Thoracic aorta (tissue), 2 donors: ENCODE measurements around the gene MKNK1. TPM values are rescaled to one million over a fixed set of nuclear protein-coding genes. Genes with fewer than 3 reads are reported as not detected.

Experiments
- ATAC-seq: fragments of 150-250 bp; one replicate; pipeline ENCODE4 v1.8.0; 2017; ENCODE audit warnings: low read depth; ENCODE audit not compliant: insufficient number of reproducible peaks, low FRiP score
- DNase-seq: peaks from one replicate; pipeline ENCODE4 v3.0.0-alpha.2; 2020; ENCODE audit warnings: low spot score
- H3K27ac ChIP-seq, 2 donors: fragments of 200-600 bp; sonication (generic); 1 replicate in 1 of 2; 2 replicates in 1 of 2; pipeline ENCODE4 v1.5.1; 2016; ENCODE audit warnings: mild to moderate bottlenecking in 2 of 2, moderate library complexity in 2 of 2
- H3K27me3 ChIP-seq: fragments of 200-600 bp; sonication (generic); replicated peaks from 2 replicates; pipeline ENCODE4 v1.6.0; 2016; ENCODE audit warnings: mild to moderate bottlenecking; ENCODE audit not compliant: insufficient read depth
- H3K36me3 ChIP-seq: fragments of 200-600 bp; sonication (generic); one replicate; pipeline ENCODE4 v1.5.1; 2016
- H3K4me1 ChIP-seq, 2 donors: fragments of 200-600 bp; sonication (generic); 1 replicate in 1 of 2; 2 replicates in 1 of 2; pipeline versions ENCODE4 v1.5.1 to v1.6.0; 2016; ENCODE audit warnings: low read depth in 2 of 2, mild to moderate bottlenecking in 1 of 2; ENCODE audit not compliant: control insufficient read depth in 1 of 2
- H3K4me3 ChIP-seq: fragments of 200-600 bp; sonication (generic); 2 replicates; pipeline ENCODE4 v1.5.1; 2016; ENCODE audit warnings: mild to moderate bottlenecking
- H3K9me3 ChIP-seq: fragments of 200-600 bp; sonication (generic); 2 replicates; pipeline ENCODE4 v1.5.1; 2016
- total RNA-seq, 2 donors: library from RNA; depleted of rRNA; stranded (reverse); fragments of >200 nt; gene quantifications; one replicate each; pipeline versions ENCODE4 v1.1.0 to v1.2.3, GENCODE V29; 2016
- TF ChIP-seq, protein P1 (sequence below): fragments of 200-600 bp; sonication (generic); IDR thresholded peaks from one replicate; pipeline ENCODE4 v1.5.1; 2019; ENCODE audit warnings: antibody characterized with exemption

MKNK1 gene
- total RNA-seq, 2 donors from 2014 or later: 95.9 to 118 TPM

DNA sequence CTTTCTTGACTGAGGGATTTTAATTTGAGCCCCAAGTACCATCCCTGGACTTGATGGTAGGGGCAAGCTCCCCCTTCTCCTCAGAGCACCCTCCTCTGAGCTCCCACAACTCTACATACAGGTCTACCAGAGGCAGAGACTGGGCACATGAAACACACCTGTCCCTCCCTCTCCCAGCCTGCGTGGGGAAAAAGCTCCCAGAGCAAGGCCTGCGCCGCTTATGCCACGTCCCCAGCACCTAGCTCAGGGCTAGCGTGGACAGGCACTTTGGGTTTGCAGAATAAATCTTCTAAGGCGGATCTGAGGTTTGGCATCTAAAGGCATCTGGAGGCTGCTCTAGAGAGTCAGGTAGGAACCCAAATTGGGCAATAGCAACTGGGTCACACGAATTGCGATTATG, 45.1 kb downstream of the MKNK1 start:
- H3K27ac ChIP-seq: no peak overlapping the region
- H3K27me3 ChIP-seq: no peaks in the 10 kb centered on the region
- DNase-seq: no peak
- H3K4me1 ChIP-seq: no peaks in the 10 kb centered on the region
- TF ChIP-seq, protein P1, sequence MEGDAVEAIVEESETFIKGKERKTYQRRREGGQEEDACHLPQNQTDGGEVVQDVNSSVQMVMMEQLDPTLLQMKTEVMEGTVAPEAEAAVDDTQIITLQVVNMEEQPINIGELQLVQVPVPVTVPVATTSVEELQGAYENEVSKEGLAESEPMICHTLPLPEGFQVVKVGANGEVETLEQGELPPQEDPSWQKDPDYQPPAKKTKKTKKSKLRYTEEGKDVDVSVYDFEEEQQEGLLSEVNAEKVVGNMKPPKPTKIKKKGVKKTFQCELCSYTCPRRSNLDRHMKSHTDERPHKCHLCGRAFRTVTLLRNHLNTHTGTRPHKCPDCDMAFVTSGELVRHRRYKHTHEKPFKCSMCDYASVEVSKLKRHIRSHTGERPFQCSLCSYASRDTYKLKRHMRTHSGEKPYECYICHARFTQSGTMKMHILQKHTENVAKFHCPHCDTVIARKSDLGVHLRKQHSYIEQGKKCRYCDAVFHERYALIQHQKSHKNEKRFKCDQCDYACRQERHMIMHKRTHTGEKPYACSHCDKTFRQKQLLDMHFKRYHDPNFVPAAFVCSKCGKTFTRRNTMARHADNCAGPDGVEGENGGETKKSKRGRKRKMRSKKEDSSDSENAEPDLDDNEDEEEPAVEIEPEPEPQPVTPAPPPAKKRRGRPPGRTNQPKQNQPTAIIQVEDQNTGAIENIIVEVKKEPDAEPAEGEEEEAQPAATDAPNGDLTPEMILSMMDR: no peak
- ATAC-seq: no peak
- no peaks in the 10 kb centered on the region for H3K9me3 ChIP-seq
- H3K4me3 ChIP-seq: no peak overlapping the region
- H3K36me3 ChIP-seq: peaks cover 46% of the 10 kb centered on the region

DNA sequence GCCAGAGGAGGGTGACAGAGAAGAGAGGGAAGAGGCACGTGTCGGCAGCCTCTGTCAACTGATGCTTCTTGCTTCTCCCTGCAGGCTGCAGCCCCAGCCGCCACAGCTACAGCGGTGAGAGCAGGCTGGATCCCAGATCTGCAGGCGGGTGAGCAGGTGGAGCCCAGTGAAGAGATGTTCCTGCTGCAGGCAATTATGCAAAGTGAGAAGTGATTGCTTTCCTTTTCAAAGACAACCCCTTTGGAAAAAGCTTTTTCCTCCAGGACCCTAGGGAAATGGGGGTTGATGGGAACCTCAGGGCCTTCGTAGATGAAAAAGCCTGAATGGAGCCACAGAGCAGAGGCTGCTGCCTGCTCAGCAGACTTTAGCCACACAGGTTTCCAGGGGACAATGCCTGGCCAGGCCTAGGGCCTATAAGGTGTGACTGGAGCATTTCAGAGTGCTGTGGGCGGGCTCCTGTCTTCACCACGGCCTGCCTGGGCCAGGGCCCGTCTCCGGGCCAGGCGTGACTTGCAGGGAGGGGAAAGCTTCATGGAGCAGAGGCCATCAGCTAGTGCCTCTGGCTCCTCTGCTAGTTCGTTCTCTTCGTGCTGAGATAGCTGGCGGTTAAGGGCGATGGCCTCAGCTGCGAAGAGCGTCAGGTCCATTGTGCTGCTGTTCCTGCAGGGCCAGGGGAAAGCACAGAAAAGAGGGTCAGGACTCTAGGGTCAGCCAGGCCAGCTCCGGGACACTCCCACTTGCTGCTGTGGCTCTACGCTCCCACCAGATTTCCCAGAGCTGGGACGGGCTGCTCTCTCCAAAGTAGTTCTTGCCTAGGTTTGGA, 45.7 kb downstream of the MKNK1 start:
- no peak overlapping the region for H3K4me3 ChIP-seq
- H3K27me3 ChIP-seq: no peaks in the 10 kb centered on the region
- DNase-seq (no peak), ATAC-seq (no peak)
- H3K36me3 ChIP-seq: peaks cover 43% of the 10 kb centered on the region
- TF ChIP-seq, protein P1: no peak
- no peaks in the 10 kb centered on the region for H3K4me1 ChIP-seq
- no peaks in the 10 kb centered on the region for H3K9me3 ChIP-seq
- H3K27ac ChIP-seq: no peak overlapping the region

DNA sequence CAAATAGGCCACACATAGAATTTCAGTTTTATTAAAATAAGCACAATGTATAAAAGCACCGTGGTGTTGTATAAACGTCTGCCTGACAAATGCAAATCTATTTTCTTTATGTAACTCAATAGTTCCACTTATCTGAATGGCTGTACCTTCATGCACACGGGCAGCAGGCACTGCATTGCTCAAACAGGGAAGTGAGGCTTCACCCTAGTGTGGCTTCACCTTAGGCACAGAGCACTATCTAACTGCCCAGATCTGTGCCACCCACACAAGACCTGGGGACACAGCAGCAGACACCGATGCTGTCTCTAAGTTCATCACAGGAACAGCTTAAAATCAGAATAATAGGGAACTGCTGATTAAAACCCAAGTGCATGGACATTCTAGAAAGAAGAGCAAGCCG, 46.7 kb downstream of the MKNK1 start:
- Histone ChIP-seq H3K27ac (no peak overlapping the region), H3K27me3 (no peaks in the 10 kb centered on the region), H3K36me3 (peaks cover 34% of the 10 kb centered on the region), H3K4me3 (no peak overlapping the region), H3K4me1 (no peaks in the 10 kb centered on the region), H3K9me3 (no peaks in the 10 kb centered on the region)
- TF ChIP-seq, protein P1: no peak
- ATAC-seq (no peak), DNase-seq (no peak)

DNA sequence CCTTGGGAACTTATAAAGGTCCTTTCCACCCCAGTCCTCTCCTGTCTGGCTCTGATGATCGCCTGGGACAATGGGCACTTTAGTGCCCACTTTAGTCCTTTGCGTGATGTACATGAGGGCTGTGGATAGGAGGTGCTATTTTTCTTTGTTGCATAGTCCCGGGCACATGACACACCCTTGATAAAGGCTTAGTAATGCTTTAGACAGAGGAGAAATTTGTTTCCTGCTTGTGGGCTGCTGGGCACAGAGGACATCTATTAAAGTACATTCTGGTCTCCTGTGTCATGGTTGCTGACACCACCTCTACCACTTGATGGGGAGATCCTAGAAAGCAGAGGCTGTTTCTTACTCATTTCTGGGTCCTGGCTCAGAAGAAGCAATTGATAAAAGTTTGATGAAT, 47.2 kb downstream of the MKNK1 start:
- H3K27ac ChIP-seq: no peak overlapping the region
- no peaks in the 10 kb centered on the region for H3K4me1 ChIP-seq
- TF ChIP-seq, protein P1: no peak
- H3K36me3 ChIP-seq: peaks cover 29% of the 10 kb centered on the region
- ATAC-seq: no peak
- DNase-seq: no peak
- H3K4me3 ChIP-seq: no peak overlapping the region
- no peaks in the 10 kb centered on the region for H3K9me3 ChIP-seq
- H3K27me3 ChIP-seq: no peaks in the 10 kb centered on the region

DNA sequence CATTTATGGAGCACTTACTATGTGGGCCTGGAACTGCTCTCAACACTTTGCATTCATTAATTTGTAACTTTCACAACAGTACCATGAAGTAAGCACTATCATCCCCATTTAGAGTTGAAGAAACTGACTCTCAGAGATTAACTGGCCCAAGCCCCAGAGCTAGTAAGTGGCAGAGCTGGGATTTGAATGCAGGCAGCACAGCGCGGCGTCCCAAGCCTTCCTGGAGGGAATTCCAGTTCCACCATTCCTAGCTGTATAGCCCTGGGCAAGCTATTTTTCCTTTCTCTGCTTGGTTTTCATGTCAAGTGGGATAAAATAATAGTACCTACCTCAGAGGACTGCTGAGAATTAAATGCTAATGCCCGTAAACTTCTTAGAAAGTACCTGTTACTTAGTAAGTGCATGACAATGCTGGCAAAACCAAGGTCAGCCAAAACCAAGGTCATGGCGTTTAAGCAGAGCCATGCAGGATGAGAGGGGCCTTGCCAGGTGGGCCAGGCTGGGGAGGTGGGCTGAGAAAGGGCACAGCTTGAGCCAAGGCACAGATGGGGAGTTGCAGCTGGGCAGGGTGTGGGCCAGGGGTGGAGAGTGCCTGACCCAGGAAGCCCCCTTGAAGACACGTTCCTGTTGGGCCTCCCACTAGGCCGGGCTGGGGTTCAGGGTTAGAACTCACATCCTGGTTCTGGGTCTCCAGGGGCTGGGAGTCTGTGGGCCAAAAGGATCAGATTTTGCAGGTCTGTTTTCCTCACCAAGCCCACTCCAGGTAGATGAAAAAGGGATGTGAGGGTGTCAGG, 48.0 kb downstream of the MKNK1 start:
- ATAC-seq (no peak), DNase-seq (no peak)
- no peaks in the 10 kb centered on the region for H3K27me3 ChIP-seq
- no peak overlapping the region for H3K27ac ChIP-seq
- H3K4me3 ChIP-seq: no peak overlapping the region
- no peaks in the 10 kb centered on the region for H3K9me3 ChIP-seq
- no peaks in the 10 kb centered on the region for H3K4me1 ChIP-seq
- peaks cover 21% of the 10 kb centered on the region for H3K36me3 ChIP-seq
- TF ChIP-seq, protein P1: no peak
